ENCODE data around the gene ALAS1.

DNA sequence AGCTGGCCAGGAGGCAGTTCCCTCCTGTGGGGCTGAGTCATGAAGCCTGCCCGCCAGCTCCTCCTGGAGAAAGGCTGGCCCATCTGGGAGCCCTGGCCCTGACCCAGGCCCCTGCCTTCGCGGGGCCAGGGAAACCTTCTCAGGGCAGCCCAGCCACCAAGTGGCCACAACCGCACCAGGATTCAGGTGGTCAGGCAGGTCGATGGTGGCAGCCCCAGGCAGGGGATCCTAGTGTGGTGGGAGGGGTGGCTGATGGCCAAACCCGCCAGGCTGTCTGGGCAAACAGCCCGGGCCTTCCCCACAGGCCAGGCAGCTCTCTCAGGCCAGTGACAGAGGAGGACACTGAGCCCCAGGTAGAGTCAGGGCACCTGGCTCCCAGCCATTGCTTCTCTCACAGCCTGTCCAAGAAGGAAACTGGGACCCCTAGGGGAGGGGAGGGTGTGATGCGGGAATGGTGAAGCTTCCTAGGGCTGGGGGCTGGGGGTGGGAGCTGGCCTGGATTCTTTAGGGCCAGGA is 39.8 kb downstream of the ALAS1 start:
- TF ChIP-seq, protein P1, sequence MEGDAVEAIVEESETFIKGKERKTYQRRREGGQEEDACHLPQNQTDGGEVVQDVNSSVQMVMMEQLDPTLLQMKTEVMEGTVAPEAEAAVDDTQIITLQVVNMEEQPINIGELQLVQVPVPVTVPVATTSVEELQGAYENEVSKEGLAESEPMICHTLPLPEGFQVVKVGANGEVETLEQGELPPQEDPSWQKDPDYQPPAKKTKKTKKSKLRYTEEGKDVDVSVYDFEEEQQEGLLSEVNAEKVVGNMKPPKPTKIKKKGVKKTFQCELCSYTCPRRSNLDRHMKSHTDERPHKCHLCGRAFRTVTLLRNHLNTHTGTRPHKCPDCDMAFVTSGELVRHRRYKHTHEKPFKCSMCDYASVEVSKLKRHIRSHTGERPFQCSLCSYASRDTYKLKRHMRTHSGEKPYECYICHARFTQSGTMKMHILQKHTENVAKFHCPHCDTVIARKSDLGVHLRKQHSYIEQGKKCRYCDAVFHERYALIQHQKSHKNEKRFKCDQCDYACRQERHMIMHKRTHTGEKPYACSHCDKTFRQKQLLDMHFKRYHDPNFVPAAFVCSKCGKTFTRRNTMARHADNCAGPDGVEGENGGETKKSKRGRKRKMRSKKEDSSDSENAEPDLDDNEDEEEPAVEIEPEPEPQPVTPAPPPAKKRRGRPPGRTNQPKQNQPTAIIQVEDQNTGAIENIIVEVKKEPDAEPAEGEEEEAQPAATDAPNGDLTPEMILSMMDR (IDR thresholded peaks at IDR 0.05), result no peak
- TF ChIP-seq POLR2A (IDR thresholded peaks at IDR 0.05), result no peak
- TF ChIP-seq POLR2AphosphoS5 (IDR thresholded peaks at IDR 0.05), result peak; percentile 34 to 53 (median 34)
